ENCODE results near the gene RASA3.
"Not testable (repeated sequence)": the region's sequence is repeated elsewhere in the genome, so short reads cannot be mapped to it uniquely, and the experiment has no call there.

RASA3 gene

DNA sequence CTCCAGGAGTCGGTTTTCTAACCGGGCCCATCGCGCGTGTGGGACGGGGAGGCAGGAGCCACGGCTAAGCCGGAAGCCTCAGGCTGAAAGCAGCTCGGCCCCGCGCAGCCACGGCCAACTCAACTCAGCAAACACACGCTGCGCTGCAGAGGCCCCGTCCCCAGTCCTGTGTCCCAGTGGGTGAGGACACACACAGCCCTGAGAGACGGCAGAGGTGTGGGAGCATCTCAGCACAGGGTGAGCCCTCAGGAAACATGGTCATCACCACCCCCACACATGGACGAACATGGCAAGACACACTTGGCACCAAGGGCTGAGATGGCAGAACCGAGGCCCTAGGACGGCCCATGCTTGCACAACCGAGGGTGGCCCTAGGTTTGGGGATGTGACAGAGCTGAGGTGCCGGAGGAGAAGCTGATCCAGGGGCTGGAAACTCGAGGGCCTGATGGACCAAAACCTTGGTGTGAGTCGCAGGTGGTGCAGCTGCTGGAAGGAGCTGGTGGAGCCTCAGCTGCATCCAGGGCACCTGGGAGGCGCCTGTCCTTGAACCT is 129.6 kb downstream of the RASA3 start:
- no peak for DNase-seq (ENCODE audit: low read depth)

DNA sequence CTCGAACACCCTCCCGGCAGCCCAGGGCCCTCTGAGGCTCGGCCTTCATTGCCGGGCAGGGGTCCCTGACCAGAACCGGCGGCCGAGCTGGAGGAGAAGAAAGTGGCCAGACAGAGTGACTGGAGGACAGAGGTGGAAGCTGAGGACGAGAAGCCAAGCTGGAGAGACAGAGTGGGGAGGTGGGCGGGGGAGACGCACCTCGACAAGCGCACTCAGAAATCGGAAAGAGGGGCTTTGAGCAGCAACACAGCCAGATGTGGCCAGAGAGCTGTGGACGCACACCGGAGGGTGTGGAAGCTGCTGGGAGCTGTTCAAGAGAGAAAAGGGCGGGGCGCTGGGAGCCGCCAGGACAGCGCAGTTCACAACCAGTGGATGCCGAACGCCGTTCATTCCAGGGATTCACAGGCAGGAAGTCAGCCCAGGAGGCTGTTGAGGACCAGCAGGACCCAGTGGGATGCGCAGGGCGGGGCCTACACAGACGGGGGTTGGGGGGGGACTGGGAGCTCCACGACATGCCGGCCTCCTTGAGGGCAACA is 130.3 kb downstream of the RASA3 start:
- no peak for DNase-seq (ENCODE audit: low read depth)

DNA sequence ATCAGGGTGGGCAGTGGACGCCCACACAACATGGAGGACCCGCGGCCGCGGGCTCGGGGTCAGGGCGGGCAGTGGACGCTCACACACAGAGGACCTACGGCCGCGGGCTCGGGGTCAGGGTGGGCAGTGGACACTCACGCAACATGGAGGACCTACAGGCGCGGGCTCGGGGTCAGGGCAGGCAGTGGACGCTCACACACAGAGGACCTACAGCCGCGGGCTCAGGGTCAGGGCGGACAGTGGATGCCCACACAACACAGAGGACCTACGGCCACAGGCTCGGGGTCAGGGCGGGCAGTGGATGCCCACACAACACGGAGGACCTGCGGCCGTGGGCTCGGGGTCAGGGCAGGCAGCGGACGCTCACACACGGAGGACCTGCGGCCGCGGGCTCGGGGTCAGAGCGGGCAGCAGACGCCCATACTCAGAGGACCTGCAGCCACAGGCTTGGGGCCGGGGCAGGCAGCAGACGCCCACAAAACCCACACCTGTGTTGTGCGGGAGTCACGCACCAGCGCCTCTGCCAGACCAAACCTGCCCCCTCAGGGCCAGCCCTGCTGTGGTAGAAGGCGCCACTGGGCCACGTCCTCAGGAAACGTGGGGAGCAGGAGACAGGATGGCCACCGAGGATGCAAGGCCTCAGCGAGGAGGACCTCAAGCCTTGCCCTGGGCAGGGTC is 131.0 kb downstream of the RASA3 start:
- no peak for DNase-seq (ENCODE audit: low read depth)

DNA sequence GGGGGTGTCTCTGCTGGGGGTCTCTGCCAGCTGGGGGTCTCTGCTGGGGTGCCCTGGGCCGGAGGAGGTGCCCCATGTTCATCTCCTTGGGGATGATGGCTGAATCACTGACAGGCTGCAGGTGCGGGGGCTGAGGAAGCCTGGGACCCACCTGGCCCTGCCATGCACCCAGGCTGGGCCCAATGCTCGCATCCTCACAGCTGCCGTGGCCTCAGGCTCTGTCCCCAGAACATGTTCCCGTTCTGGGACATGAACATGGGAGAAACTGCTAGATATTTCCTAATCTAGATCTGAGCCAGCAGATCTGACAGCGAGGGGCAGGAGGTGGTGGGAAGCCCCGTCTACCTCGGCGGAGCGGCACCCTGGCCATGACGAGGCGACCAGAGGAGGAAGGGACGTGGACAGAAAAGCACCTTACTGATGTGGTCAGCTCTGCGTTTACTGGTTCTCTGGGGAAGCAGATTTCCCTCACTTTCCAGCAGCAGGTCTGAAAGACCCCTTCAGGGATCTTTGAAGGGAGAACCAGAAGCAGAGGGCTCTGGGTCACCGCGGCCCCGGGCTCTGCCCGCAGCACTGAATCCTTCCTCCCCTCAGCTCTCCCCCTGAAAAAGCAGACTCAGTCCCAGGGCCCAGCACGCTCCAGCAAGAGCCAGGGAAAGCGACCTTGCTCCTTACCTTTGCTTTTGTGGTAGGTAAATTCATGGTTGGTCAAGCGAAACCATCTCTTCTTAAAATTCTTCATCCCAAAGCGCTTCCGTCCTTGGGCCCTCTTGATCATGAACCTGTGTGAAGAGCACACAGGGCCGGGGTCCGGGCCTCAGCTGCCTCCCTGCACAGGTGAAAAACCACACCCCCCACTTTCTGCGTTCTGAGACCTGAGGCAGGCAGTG is 132.0 kb downstream of the RASA3 start:
- no peak for DNase-seq (ENCODE audit: low read depth)

DNA sequence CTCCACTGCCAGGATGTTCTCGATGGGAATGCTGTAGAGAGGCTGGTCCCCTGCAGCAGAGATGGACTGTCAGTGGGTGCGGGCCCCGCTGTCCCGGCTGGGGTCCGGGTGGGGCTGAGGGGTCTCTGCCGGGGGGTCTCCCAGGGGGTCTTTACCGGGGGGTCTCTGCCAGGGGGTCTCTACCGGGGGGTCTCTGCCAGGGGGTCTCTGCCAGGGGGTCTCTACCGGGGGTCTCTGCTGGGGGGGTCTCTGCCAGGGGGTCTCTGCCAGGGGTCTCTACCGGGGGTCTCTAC is 132.9 kb downstream of the RASA3 start:
- DNase-seq (ENCODE audit: low read depth) = no peak

DNA sequence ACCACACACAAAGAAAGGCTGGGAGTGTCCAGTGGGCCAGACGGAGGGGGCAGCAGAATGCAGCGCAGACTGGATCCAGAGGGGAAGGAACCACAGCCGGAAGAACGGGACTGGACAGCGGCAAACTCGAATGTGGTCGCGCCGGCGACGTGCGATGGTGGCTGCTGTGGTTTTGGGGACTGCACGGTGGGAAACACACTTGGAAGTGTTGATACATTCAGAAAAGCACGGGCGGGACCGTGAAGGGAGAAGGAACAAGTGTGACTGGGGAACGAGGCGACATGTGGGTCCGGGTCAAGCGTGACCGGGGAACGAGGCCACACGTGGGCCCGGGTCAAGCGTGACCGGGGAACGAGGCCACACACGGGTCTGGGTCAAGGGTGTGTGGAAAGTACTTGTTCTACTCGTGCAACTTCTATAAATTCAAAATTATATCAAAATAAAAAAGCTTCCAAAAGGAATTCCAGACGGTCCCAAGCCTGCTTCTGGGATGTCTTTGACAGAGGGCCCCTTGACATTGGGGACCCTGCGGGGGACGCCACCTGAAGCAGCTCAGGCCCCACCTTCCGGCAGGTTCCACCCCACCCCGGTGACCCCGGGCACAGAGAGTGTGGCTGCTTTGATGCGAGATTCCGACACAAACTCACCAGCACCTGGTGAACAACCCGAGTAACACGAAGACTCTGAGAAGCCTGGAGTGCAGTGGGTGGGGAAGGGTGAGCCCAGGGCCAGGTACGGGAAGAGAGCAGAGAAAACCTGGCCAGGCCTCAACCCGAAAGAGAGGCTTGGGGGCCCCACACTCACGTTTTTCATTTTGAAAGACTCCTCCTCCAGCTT is 133.4 kb downstream of the RASA3 start:
- DNase-seq (ENCODE audit: low read depth) = no peak

DNA sequence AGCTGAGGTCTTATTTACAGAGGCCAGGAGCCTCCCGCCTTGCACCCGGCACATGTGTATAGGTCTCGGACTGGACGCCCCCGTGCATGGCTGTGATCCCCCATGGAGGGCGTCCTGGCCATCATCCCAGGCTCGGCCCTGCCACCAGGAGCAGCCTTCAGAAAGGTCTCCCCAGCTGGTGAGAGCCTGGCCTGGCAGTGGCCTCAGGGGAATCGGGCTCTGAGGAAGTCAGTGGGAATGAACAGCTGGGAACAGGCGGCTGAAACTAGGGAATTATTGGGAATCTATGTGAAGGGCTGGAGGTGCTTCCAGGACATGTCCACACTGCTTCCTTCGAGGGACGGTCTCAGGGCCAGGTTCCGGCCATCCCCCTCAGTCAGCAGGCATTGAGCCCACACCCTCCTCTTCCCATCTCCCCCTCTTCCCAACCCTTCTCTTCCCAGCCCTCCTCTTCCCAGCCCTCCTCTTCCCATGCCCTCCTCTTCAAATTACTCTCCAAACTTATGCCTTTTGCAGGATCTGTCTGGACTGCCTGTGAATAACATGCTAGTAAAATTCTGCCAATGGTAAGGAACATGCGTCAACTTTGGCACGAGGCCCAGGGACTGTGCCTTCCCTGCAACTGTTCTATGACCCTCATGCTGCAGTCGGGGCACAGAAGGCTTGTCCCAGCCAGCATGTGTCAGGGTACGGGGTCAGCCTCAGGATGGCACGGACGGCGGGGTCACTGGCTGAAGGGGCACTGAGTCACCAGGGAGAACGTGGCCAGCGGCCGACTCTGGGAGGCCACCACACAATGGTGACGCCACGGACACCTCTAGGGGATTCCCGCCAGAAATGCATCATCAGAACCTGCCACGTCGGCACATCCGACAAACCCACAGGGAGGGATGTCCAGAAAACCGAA is 134.3 kb downstream of the RASA3 start:
- no peak for DNase-seq (ENCODE audit: low read depth)

DNA sequence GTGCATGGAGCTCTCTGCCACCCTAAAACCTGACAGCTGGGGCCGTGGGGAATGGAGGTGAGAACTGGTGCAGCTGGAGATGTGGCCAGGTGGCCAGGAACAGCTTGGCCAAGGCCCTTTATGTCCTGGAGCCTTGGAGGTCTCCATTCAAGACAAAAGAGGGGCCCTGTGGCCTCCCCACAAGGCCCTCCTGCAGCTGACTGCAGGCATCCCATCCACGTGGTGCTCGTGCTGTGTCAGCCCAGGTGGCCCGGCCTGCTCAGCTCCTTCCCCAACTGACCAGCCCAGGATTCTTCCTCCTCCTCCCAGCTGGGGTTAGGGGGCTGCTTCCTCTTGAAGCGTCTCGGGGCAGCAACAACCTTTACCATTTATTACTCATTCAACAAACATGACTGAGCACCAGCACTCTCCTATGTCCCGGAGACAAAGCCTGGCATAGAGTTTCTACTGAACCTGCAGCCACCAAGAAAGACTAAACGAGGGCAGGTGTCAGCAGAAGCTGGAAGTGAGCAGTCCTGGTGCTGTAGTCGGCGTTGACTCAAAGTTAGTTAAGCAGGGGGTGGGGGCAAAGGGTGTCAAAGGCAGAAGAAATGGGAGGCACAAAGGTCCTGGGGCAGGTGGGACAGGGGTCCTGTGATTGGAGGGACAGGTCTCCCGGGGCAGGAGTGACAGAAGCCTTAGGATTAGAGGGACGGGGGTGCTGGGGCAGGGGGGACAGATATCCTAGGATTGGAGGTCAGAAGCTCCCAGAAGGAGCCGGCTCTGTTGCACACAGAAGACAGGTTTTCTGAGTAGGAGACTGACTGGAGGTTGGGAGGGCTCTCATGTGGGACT is 135.3 kb downstream of the RASA3 start:
- DNase-seq (ENCODE audit: low read depth) = no peak

DNA sequence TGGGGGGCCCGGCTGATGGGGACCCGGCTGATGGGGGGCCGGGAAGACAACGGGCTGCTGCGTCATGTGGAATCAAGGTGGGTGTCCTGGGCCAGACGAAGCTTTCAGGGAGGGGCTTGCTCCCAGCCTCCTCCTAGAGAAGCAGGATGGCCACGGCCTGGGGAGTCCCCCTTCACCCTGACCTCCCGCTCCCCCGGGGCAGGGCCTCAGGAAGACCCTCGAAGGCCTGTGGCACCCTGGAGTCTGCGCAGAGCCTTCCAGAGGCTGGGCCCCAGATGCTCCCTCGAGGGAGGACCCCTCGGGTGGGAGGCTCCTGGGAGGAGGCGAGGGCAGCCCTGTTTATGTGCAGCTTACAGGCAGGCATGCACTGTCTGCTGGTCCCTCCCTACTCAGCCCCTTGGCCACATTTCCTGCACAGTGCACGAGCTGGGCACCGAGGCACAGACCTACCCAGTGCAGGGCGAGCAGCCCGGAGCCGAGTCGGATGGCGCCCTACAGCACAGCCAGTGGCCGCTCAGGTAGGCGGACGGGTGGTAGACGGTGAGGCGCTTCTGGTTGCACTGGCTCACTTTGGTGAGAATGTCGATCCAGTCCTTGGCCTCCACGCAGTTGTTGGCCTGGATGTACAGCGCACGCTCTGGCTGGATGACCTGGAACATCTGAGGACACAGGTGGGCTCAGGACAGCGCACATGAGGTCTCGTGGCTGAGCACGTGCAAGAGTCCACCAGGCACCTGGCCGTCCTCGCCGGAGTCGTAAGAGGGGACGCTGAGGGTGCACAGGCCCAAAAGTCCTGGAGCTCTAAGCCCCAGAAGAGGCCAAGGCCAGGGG is 136.1 kb downstream of the RASA3 start:
- no peak for DNase-seq (ENCODE audit: low read depth)

DNA sequence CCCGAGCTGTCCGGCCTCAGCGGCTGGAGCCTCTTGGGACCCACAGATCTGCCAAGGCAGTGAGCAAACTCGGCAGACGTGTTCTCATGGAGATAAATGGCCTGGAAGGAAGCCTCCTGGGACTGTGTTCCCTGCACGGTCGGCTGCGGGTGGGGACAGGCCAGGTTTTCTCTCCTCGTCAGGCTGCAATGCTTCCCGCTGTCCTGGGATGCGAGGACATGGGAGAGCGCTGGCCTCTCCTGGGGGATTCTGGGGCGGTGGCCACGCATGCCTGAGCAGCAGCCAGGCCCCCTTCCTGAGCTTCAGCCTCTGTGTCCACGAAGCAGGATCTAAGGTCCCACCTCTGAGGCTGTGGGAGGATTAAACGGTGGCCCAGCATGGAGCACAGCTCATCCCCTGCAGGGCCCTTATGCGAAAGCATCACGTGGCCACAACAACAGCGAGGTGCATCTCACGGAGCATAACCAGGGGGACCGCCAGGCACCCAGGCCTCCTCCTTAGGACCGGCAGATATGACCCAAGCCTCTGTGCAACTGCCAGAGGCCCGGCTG is 137.3 kb downstream of the RASA3 start:
- DNase-seq (ENCODE audit: low read depth) = no peak

DNA sequence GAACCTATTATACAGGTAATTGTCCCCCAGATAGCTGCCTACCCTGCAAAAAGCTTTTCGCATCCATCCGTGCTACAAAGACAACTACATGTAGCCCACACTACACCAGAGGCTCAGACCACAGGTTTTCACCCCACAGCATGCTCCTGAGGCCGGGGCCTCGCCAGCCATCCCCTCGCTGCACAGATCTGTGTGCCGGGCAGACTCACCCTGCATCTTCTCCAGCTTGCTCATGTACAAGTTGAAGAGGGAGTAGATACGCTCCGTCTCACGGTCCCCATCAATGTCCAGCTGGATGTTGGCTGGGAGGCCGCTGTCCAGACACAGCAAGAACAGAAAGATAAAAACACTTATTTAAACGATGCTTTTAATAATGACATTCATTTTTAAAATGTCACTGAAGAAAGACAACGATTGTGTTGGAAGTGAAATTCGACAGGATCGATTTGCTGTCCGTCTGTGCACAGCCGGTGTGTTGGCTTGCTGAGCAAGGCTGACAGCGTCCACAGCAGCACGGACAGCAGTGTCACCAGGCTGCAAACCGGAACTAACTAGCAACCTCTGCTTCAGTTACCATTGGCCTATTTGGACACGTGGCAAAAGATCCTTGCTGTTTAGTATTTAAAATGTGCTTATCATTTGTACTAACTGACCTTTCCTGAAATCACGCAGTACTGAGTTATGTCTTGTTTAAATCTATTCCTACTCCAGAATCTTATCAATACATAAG is 140.0 kb downstream of the RASA3 start:
- DNase-seq (ENCODE audit: low read depth) = no peak

DNA sequence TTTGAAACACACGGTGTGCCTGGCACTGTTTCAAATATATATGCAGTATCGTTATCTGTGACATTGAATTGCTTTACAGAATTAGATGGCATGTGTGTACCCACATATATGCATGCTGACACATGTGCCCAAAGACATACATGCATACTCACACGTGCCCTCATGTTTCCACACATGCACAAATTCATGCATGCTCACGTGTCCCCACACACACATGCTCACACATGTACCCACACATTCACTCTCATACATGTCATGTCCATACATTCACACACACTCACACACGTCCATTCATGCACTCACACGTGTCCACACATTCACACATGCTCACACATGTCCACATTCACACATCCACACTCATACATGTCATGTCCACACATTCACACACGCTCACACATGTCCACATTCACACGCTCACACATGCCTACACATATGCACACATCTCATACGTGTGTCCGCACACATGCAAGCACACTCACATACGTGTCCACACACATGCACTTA is 140.7 kb downstream of the RASA3 start:
- no peak for DNase-seq (ENCODE audit: low read depth)

DNA sequence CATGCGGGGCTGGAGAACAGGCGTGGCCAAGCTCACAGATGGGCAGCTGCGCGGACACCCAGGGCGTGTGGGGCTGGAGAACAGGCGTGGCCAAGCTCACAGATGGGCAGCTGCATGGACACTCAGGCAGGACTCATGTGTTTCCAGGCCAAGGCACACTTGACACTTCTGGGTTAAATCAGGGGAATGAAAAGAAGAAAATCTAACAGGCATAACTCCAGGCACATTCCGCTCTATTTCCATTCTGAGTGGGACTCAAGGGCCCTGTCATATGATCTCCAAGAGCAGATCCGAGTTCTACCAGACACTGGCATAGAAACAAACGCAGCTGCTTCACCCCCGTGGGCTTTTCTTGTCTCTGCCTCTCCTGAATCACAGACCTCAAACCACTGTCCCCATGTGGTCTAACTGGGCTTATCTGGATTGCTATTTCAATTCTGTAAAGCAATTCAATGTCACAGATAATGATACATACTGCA is 141.2 kb downstream of the RASA3 start:
- no peak for DNase-seq (ENCODE audit: low read depth)

DNA sequence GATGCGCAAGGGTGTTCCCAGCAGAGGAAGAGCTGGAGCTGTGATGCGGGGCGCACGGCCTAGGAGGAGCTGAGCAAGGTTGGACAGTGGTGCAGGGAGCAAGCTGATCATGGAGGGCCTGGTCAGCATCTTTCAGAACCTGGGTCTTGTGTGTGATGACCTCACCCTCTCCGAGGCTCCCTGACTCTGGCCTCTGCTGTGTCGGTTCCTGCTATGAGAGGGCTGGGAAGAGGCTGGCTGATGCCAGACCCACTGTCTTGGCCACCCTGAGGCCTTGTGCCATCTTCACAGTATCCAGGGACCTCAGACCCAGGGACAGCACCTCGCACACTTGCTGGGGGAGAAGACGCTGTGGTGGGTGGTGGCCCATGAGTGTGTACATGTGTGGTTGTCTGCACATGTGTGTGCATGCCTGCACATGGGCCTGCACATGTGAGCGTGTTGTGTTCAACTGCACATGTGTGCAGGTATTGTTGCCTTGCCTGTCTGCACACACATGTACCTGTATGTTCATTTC is 142.0 kb downstream of the RASA3 start:
- no peak for DNase-seq (ENCODE audit: low read depth)

DNA sequence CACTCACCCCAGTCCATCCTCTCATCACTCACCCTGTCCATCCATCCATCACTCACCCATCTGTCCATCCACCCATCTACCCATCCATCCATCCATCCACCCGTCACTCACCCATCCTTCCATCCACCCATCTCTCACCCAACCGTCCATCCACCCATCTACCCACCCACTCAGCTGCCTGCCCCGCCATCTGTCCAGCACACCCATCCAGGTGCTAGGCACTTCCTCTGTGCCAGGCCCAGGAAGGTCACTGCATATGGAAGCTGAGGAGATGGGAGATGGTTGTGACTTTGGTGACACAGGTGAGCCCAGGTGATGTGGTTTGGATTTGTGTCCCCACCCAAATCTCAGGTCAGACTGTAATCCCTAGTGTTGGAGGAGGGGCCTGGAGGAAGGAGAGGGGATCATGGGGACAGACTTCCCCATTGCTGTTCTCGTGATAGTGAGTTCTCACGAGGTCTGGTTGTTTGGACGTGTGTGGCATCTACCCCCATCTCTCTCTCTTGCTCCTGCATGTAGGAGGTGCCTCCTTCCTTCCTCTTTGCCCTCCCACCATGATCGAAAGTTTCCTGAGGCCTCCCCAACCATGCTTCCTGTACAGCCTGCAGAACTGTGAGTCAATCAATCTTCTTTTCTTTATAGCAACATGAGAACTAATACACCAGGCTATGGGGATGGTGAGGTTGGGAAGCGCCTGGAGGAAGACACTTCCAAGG is 142.7 kb downstream of the RASA3 start:
- no peak for DNase-seq (ENCODE audit: low read depth)

DNA sequence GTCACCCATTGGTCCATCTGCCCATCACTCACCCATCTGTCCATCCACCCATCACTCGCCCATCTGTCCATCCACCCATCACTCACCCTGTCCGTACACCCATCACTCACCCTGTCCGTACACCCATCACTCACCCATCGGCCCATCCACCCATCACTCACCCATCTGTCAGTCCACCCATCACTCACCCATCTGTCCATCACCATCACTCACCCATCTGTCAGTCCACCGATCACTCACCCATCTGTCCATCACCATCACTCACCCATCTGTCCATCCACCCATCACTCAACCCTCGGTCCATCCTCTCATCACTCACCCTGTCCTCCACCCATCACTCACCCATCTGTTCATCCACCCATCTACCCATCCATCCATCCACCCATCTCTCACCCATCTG is 143.6 kb downstream of the RASA3 start:
- DNase-seq (ENCODE audit: low read depth) = not testable (repeated sequence)

DNA sequence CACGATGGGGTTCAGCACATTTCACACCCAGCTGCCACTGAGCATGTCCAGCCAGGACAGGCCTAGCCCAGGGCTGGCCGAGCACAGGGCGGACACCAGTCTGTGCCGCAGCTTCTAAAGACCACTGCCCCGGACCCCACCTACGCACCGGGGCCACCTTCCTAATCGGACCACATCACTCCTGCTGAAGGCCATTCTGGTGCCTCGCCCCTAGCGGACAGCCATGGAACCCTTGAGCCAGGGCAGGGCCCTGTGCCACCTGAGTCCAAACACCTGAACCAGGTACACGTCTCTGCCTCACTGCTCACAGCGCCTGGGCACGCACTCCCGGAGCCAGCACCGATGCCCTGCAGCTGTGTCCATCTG is 150.1 kb downstream of the RASA3 start:
- DNase-seq (ENCODE audit: low read depth) = no peak

Measured in stimulated activated CD8-positive, alpha-beta memory T cell treated with anti-CD3 and anti-CD28 coated beads, Interleukin-15, amount 100 ng/mL, for 24 hours (primary cell).